GM19397 (cell line): ENCODE data around the gene HDHD5.

ENCODE experiments used
- ATAC-seq: cut with Tn5 transposase; IDR thresholded peaks from one replicate; pipeline ENCODE4 v1.9.1; 2021; ENCODE audit warnings: mild to moderate bottlenecking, moderate library complexity; ENCODE audit not compliant: unreplicated experiment

The HDHD5 gene

DNA sequence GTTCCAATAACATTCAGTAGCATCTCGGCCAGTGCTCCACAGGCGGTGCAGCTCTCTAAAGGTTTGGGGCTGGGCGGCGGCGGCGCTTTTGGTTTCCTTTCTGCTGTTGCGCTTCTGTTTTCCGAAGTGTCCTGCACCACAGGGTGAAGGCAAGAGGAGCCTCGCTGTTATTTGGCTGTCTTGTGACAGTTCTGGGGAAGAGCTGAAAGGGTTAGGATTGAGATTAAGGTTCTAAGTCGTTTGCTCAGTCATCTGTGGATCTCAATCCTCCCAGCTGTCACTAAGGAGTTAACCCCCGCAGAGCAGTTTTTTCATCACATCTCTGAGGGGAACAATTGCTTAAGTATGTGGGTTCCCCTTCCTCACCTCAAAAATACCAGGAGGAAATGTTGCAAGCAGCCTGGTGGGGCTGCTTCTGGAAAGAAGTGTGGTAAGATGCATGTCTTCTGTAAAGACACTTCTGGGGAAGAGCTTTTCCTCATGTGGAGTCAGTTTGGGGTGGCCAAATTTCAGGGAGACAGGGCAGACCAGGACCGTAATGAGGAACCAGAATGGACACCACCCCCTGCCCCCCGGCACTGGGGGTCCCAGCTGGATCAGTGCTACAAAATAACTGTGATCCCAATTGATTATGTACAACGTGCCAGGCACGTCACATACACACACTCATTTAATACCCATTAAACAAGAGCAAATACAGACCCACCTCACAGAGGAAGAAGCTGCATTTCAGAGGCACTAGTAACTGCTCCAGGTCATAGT, 52.1 kb downstream of the HDHD5 start:
- peak; percentile 47 for ATAC-seq

DNA sequence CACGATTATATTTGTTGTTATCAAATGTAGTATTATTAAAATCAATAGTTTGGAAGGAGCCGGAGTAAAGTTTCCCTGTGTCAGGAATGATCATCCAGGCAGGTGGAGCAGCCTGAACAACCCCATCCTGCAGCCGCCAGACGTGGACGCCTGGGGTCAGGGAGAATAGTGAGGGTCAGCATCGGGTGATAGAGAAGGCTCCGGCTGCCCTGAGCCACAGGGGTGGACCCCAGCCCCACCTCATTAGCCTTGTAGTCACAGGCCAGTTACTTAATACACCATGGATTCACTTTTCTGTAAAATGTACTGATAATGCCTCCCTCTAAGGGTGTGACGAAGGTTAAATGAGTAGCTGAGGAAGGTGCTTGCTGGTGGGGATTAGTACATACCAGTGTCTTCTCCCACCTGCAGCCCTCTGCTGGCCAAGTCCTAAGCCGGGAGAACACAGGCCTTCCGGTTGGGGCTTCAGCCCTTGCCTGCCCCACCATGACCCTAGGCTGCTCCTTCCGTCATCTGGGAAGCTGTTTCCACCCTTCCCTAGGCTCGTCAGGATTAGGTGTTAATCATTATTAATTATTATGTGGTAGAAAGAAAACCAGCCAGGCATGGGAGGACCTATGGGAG, 52.8 kb downstream of the HDHD5 start:
- peak; percentile 38 for ATAC-seq

DNA sequence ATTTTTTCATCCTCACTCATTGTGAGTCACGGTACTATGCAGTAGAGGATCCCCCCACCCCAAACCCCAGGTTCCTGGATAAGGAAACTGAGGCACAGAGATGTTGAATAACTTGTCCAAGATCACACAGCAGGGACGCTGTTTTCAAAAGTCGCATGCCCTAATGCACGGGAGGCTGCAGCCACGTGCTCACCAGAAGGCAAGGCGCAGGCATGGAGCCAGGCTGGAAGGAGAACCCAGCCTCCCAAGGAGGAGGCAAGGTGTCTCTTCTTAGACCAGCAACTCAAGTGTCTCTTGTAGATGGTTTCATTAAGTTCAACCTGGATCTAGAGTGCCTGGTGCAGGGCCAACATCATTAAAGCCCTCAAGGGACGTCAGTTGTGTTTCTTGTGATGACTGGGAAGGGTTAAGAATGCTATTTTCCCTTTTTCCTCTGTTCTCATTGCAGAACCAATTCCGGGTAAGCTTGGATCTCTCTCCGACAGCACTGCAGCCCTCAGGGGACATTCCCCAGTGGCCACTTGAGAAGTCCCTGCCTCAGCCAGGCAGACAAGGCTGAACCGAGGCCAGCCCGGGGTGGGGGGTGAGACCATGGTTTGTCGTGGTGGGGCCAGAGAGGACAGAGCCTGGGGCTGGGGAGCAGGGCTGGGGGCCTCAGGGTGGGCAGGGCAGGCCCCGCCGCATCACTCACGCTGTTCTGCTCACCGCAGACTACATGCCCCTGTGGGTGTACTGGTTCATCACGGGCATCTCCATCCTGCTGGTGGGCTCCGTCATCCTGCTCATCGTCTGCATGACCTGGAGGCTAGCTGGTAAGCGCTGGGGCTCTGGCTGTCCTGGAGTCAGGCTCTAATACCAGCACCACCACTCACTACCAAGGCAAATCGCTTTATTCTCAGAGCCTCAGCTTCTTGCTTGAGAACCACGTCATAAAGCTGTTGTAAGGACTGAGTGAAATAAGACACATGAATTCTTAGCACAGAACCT, 53.6 kb downstream of the HDHD5 start:
- ATAC-seq = no peak

DNA sequence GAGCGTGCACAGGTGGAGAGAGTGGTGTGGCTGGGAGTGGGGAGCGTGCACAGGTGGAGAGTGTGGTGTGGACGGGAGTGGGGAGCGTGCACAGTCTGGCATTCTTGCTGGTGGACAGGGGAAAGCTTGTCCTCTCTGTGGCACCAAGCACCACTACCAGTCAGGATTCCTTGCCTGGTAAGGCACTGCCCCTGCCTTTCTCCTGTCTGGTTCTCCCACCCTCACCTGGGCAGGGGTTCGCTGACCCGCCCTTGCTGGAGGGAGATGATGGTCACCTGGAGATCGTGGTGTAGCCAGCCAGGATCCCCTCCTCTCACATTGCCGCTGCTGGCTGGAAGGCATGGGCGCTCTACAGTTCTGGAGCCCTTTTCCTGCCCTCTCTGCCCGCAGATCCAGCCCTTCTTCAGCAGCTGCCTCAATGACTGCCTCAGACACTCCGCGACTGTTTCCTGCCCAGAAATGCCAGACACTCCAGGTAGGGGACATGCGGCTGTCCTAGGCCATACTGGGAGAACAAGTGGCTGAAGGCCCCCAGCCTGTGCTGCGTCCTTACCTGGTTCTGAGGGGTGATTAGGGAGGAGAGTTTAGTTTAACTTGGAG, 54.6 kb downstream of the HDHD5 start:
- ATAC-seq = no peak

DNA sequence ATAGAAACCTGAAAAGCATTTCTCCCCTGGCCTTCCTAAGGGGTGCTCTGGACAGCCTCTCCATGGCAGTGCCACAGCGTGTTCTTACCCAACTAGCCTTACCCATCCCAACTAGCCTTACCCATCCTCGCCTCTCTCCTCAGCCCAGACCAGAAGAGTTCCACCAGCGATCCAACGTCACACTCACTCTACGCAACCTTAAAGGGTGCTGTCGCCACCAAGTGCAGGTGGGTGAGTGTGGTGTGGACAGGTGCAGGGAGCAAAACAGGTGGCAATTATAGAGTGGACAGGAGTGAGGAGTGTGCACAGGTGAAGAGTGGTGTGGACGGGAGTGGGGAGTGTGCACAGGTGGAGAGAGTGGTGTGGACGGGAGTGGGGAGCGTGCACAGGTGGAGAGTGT, 55.7 kb downstream of the HDHD5 start:
- no peak for ATAC-seq

DNA sequence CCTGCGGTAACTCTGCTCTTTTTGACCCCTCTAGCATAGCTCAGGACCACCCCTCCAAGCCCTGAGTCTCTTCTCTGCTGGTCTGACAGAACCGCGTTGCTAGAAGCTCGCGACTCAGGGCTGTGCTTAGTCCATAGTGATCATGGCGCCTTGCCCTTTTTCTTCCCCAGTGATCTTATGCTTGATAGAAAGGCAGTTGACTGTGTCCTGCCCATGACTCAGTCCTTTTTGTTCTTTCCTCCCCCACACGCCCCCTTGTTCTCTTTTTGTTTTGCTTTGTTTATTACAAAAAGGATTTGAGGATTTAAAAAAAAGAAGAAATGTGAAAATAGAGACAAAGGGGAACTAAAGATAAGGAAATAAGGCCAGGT, 56.8 kb downstream of the HDHD5 start:
- no peak for ATAC-seq

DNA sequence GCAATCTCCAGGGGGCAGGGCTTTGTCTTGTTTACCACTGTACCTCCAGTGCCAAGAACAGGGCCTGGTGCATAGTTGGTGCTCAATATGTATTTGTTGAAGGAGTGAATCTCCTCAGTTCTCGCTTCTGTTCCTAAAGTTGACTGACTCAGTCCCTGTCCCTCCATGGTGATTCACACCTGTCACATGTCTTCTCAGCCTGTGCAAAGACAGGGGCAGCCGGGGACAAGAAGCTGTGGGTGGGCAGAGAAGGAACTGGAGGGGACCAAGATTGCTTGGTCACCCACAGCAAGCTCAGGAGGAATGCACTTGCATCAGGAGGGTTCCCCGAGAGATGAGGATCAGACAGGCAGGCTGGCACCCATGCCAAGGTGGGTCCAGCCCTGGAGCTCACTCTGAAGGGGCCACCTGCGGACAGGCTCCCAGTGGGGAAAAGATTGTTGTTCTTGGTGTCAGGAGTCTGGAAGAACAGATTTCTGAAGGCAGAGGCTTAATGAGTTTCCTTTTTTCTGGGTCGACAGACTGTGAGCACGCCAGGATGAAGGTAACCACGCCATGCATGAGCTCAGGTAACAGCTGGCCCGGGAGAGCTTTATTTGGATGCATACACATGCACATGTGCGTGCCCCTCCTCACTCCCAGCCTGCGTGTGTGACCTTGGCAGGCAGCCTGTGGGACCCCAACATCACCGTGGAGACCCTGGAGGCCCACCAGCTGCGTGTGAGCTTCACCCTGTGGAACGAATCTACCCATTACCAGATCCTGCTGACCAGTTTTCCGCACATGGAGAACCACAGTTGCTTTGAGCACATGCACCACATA, 57.4 kb downstream of the HDHD5 start:
- no peak for ATAC-seq

DNA sequence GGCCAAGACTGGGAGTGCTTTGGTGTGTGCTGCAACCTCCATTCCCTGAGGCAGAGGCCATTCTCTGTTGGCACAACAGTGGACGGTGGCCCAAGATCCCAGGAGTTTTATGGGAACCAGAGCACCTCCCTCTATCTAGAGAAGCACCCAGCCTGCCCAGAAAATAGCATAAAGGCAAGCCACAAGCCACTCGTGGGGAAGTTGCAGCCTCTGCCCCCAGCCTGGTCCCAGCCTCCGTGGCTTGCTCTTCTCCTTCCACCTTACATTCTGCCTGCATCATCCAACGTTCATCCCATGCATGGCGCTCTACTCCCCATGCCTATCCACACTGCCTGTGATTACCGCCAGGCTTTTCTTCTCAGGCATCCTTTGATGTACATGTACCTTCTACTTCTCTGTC, 58.5 kb downstream of the HDHD5 start:
- no peak for ATAC-seq

DNA sequence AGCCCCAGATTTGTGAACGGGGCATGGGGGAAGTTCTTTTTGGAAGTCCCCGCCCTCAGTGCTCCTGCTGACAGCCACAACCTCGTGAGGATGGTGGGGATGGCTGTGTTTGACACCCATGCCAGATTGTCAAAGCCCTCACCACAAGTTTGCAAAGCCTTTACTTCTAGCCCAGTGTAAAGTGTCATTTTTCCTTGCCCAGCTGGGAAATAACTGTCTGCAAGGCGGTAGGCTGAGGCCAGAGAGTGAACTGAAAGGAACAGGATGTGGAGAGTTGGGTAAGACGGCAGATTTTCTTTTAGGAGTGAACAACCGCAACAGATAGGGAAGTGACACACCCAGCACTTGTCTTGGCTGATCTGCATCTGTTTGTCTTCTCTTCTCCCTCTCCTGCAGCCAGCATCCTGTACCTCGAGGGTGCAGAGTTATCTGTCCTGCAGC, 60.7 kb downstream of the HDHD5 start:
- no peak for ATAC-seq

DNA sequence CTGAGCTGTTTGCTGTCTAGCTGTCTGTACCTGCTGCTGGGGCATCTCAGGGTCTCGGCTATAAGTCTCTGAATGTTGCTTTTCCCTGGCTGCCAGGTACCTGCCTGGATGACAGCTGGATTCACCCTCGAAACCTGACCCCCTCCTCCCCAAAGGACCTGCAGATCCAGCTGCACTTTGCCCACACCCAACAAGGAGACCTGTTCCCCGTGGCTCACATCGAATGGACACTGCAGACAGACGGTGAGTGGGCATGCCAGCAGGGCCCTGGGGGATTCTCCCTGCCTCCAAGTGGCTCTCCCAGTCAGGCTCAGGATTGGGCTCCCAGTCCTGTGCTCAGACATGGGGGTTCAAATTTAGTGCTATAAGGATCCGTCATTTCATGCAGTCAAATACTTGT, 61.4 kb downstream of the HDHD5 start:
- ATAC-seq = no peak

DNA sequence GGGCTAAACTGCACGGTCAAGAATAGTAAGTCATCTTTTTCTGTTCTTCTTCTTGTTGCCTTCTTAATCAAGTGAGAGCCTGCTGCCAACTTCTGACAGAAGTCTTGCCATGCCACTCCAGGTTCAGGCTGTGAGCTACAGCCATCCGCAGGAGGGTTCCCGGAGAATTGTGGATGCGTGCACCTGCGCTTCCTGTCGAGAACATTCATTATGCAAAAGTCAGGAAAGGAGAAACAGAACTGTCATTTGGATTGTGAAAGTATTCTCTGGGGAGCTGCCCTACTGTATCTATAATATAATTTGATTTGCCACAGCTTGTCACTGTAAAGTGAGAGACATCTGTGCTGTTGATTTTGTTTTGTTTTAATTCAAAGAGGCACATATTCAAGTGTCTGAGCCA, 62.0 kb downstream of the HDHD5 start:
- ATAC-seq = no peak

DNA sequence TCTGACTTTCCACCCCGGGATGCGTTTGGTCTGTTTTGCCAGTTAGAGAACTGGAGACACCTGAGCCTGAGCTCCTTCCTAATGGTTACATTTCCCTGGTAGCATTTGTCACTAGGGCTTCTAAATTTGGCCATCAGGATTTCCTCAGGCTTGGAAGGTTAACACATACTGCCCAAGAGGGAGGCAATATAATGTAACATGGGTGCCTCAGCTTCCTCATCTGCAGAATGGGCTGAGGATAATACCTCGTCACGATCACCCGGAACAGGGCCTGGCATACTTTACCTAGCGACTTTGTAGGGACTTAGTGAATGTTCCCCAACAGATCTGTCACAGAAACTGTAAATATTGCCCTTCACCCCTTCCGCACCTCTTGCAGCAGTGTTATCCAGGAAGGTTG, 63.0 kb downstream of the HDHD5 start:
- ATAC-seq = no peak

DNA sequence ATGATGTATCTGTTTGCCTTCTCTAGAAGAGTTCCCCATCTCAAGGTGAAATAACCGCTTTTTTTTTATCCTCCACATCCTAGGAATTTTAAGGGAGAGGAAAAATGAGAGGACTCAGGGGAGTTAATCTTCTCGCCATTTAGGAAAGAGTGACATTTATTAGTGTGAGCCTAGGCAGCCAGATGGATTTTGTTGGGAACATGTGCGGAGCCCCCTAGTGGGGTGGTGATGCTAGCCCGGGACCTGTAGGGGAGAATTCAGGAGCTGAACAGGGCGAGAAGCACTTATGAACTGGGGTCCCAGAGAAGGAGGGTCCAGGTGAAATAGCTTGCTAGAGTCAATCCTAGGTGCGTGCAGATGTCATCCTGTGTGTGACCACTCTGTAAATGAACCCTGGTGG, 63.5 kb downstream of the HDHD5 start:
- no peak for ATAC-seq

DNA sequence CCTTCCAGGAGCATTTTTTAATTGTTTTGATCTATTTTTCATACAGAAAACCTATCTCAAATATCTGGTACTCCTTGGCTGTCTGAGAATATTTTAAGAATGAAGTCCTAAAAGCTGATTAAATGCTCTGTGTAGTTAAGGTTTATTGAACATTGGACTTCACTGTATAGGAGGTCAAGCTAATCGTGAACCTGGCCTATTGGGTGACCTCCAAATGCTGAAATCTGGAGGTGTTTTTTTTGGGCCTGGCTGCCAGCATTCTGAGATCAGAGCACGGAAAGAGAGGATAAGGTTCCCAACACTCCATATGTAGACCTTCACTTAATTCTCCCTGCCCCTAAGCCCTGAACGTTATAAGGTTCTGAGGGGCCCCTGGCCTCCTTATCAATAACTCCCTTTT, 66.0 kb downstream of the HDHD5 start:
- ATAC-seq = no peak

DNA sequence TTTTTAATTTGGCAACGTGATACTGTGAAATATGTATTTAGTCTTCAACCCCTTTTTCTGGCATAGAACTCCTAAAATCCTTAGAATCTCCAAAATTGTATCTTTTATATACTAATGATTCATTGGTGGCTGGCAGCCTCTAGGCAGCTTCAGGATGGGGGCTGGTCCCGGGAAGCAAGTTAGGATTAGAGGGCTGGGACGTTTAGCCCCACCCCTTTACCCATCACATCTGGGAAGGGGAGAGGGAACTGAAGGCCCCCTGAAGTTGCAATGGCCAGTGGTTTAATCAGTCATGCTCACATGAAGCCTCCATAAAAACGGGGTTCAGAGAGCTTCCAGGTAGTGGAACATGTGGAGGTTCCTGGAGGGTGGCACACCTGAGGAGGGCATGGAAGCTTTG, 67.2 kb downstream of the HDHD5 start:
- ATAC-seq = no peak

DNA sequence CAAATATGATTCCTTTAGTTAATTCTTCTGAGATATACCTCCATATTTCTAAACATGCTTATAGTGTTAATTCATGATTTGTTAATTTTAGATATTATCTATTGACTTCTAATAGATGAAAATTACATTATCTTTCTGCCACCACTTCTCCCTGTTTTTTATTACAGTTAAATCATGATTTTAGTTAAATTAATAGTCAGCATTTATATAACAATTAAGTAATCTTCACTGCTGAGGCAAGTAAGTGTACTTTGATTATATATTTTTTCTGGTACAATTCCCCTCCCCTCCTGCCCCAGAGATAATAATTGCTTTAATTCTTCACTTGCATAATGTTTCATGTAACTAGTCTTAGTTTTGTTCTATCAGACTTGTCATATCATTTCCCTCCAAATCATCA, 68.5 kb downstream of the HDHD5 start:
- no peak for ATAC-seq
